Transverse colon (tissue), 4 donors: ENCODE data around the gene NHERF2. TPM values are rescaled to one million over a fixed set of nuclear protein-coding genes. Genes with fewer than 3 reads are reported as not detected.

Experiments used
- DNase-seq: peaks from one replicate; pipeline ENCODE4 v3.0.0-alpha.2; 2019
- H3K27ac ChIP-seq, 4 donors: fragments of 200-600 bp; sonication (generic); 2 replicates each; pipeline ENCODE4 v1.5.1; 2016 to 2018; ENCODE audit warnings: inconsistent platforms in 4 of 4
- H3K27me3 ChIP-seq: fragments of 200-600 bp; sonication (generic); 2 replicates; pipeline ENCODE4 v1.5.1; 2017; ENCODE audit warnings: inconsistent platforms
- H3K36me3 ChIP-seq, 4 donors: fragments of 200-600 bp; sonication (generic); 2 replicates each; pipeline ENCODE4 v1.5.1; 2017 to 2019; ENCODE audit warnings: inconsistent platforms in 4 of 4
- H3K4me1 ChIP-seq, 4 donors: fragments of 200-600 bp; sonication (generic); 2 replicates each; pipeline ENCODE4 v1.5.1; 2017 to 2020; ENCODE audit warnings: inconsistent platforms in 4 of 4
- H3K4me3 ChIP-seq, 4 donors: fragments of 200-600 bp; sonication (generic); 1 replicate in 1 of 4; 2 replicates in 3 of 4; pipeline versions ENCODE4 v1.5.1 to v1.6.1; 2017 to 2019; ENCODE audit warnings: inconsistent platforms in 4 of 4
- H3K9me3 ChIP-seq, 2 donors: fragments of 200-600 bp; sonication (generic); 2 replicates each; pipeline ENCODE4 v1.5.1; 2017 to 2019; ENCODE audit warnings: inconsistent platforms in 2 of 2
- CTCF ChIP-seq, 5 experiments: fragments of 200-600 bp in 3 of 5; fragments of 450-650 bp in 2 of 5; sonication (generic) in 3 of 5; IDR thresholded peaks; 1 replicate in 2 of 5; 2 replicates in 3 of 5; pipeline ENCODE4 v1.5.1; 2016 to 2017; ENCODE audit warnings: antibody characterized with exemption in 5 of 5, inconsistent platforms in 3 of 5, mild to moderate bottlenecking in 2 of 5, moderate library complexity in 1 of 5
- EP300 ChIP-seq: sonication (generic); formaldehyde crosslinking; IDR thresholded peaks from one replicate; pipeline ENCODE4 v1.6.1; 2017; ENCODE audit warnings: antibody characterized with exemption, low read depth
- POLR2A ChIP-seq: fragments of 450-650 bp; IDR thresholded peaks from one replicate; pipeline ENCODE4 v1.6.1; 2016; ENCODE audit warnings: antibody characterized with exemption, mild to moderate bottlenecking, moderate library complexity
- POLR2AphosphoS5 ChIP-seq, 3 donors: sonication (generic); formaldehyde crosslinking; IDR thresholded peaks; one replicate each; pipeline ENCODE4 v1.6.1; 2016; ENCODE audit warnings: antibody characterized with exemption in 3 of 3
- WGBS, 2 donors: methylation state at CpG; one replicate each; pipeline ENCODE4 v1.1.5; 2018; ENCODE audit warnings: low coverage in 1 of 2; 5-methylcytosine and 5-hydroxymethylcytosine counted together
- in situ Hi-C, 4 donors: fragments of 200-750 bp; cut with MboI; loops; one replicate each; pipeline versions ENCODE4 v1.15.0 to v1.15.1; 2017; ENCODE audit warnings: low sequenced_read_pairs in 3 of 4, low pct_ligation_motif_present in 1 of 4, low pct_unique_long_range_greater_than_20kb in 1 of 4
- intact Hi-C: fragments of 100-400 bp; cut with DNase I; formaldehyde crosslinking; loops from one replicate; pipeline ENCODE4 v1.15.1; 2023; ENCODE audit warnings: low total_unique reads
- total RNA-seq, 4 donors: library from RNA; depleted of rRNA; stranded (reverse); fragments of >200 nt; gene quantifications; one replicate each; pipeline ENCODE4 v1.1.0, GENCODE V29; 2016

NHERF2 gene
- total RNA-seq, 4 donors from 2014 or later, result 3.7 to 61.9 (median 29.8) TPM

- Histone ChIP-seq H3K9me3 (no peaks in the 10 kb centered on the region), H3K4me3 (no peak overlapping the region), H3K4me1 (peaks cover 60 to 89% (median 72%) of the 10 kb centered on the region in 4 donors), H3K27ac (peak overlapping the region; percentile 76 to 87 (median 82)), H3K36me3 (no peaks in the 10 kb centered on the region), H3K27me3 (no peaks in the 10 kb centered on the region)
- in situ Hi-C loops, result no loop called here
- DNase-seq, result peak; percentile 80
- intact Hi-C loops, result loop anchor here (10.0 kb wide), 1 partner anchor 1606 kb away; no protein-coding TSS in a partner anchor
- TF ChIP-seq POLR2AphosphoS5 (IDR thresholded peaks at IDR 0.05), result peak in 2 of 3 donors; percentile 8 to 27
- no peak for TF ChIP-seq EP300
- 59% methylated on average over 10 of the region's 20 CpGs; no CpG with 5 or more reads in 1 of the 2 donors for WGBS, 2 donors
Measured at GRCh38 chr16:2040787-2041522, 14.3 kb downstream of the NHERF2 start.

- peaks cover 58 to 90% (median 78%) of the 10 kb centered on the region in 4 donors for H3K4me1 ChIP-seq
- WGBS, 2 donors, result 61% methylated on average over 20 of the region's 22 CpGs; no CpG with 5 or more reads in 1 of the 2 donors
- no peaks in the 10 kb centered on the region for H3K36me3 ChIP-seq
- TF ChIP-seq POLR2AphosphoS5 (IDR thresholded peaks at IDR 0.05), result peak in 1 of 3 donors; percentile 23
- no peak for TF ChIP-seq EP300
- no peak for TF ChIP-seq POLR2A
- TF ChIP-seq CTCF (IDR thresholded peaks at IDR 0.05), result no peak
- no peaks in the 10 kb centered on the region for H3K27me3 ChIP-seq
- no peak for DNase-seq
- in situ Hi-C loops, result no loop called here
- peak overlapping the region; percentile 76 to 87 (median 82) for H3K27ac ChIP-seq
- intact Hi-C loops, result loop anchor here (10.0 kb wide), 1 partner anchor 1608 kb away; no protein-coding TSS in a partner anchor
- no peaks in the 10 kb centered on the region for H3K9me3 ChIP-seq
- H3K4me3 ChIP-seq, result no peak overlapping the region
Measured at GRCh38 chr16:2042171-2042985, 15.7 kb downstream of the NHERF2 start.

GRCh38 chr16:2042986-2043666 lies 16.4 kb downstream of the NHERF2 start:
- WGBS, 2 donors, result 59% methylated on average over 10 of the region's 11 CpGs; no CpG with 5 or more reads in 1 of the 2 donors
- no peak overlapping the region for H3K4me3 ChIP-seq
- H3K36me3 ChIP-seq, result no peaks in the 10 kb centered on the region
- in situ Hi-C loops (no loop called here), intact Hi-C loops (loop anchor here (10.0 kb wide), 1 partner anchor 1608 kb away; no protein-coding TSS in a partner anchor)
- peak in 2 of 3 donors; percentile 19 to 20 for TF ChIP-seq POLR2AphosphoS5 (IDR thresholded peaks at IDR 0.05)
- peak; percentile 13 for TF ChIP-seq POLR2A
- TF ChIP-seq CTCF (IDR thresholded peaks at IDR 0.05), result no peak
- no peak for TF ChIP-seq EP300
- H3K4me1 ChIP-seq, result peaks cover 57 to 84% (median 76%) of the 10 kb centered on the region in 4 donors
- H3K27ac ChIP-seq, result peak overlapping the region; percentile 76 to 87 (median 82)
- H3K9me3 ChIP-seq, result no peaks in the 10 kb centered on the region
- peak; percentile 69 for DNase-seq
- no peaks in the 10 kb centered on the region for H3K27me3 ChIP-seq

- Histone ChIP-seq H3K27me3 (no peaks in the 10 kb centered on the region), H3K4me1 (peaks cover 60 to 84% (median 78%) of the 10 kb centered on the region in 4 donors), H3K27ac (peak overlapping the region; percentile 76 to 87 (median 82)), H3K9me3 (no peaks in the 10 kb centered on the region), H3K4me3 (no peak overlapping the region), H3K36me3 (no peaks in the 10 kb centered on the region)
- DNase-seq, result peak; percentile 72
- 44 to 46% methylated on average over 6 to 25 of the region's 26 CpGs for WGBS, 2 donors
- TF ChIP-seq CTCF (IDR thresholded peaks at IDR 0.05) (no peak), EP300 (no peak), POLR2A (no peak), POLR2AphosphoS5 (IDR thresholded peaks at IDR 0.05) (peak in 2 of 3 donors; percentile 35 to 48)
- in situ Hi-C loops (no loop called here), intact Hi-C loops (loop anchor here (10.0 kb wide), 1 partner anchor 1609 kb away; no protein-coding TSS in a partner anchor)
Measured at GRCh38 chr16:2043667-2044451, 17.2 kb downstream of the NHERF2 start.
